Panc1 (cell line): ENCODE results near the gene DNAJC30. TPM values are rescaled to one million over a fixed set of nuclear protein-coding genes. Genes with fewer than 3 reads are reported as not detected.

ENCODE experiments used
- ATAC-seq: fragments of 200-7000 bp; cut with Tn5 transposase; 2 replicates; pipeline ENCODE4 v1.9.1; 2020; ENCODE audit warnings: mild to moderate bottlenecking, moderate library complexity
- BruUV-seq: library from RNA; stranded (reverse); fragments of 400-500 nt; replicated peaks from 2 replicates; lab custom pipeline; 2021; lab: Mats Ljungman, UMichigan
- CTCF ChIA-PET: fragments of 300-600 bp; sonication (Branson Sonifier 250); formaldehyde crosslinking; loops from one replicate; lab custom pipeline; 2022; ENCODE audit warnings: antibody characterized with exemption; lab: Charles Lee
- POLR2A ChIA-PET: fragments of 300-600 bp; sonication (Branson Sonifier 250); formaldehyde crosslinking; loops from one replicate; lab custom pipeline; 2022; ENCODE audit warnings: antibody characterized with exemption; lab: Charles Lee
- DNase-seq: peaks from one replicate; pipeline ENCODE4 v3.0.0-alpha.2; 2010; ENCODE audit warnings: low read depth, low spot score
- H3K27ac ChIP-seq: 2 replicates; pipeline ENCODE4 v1.5.1; 2011; ENCODE audit warnings: mild to moderate bottlenecking, low read length, inconsistent platforms
- H3K27me3 ChIP-seq: fragments of 200-500 bp; sonication (Bioruptor generic); 2 replicates; pipeline ENCODE4 v1.6.0; 2014; ENCODE audit warnings: low read length, inconsistent platforms; ENCODE audit not compliant: control insufficient read depth, insufficient read depth
- H3K36me3 ChIP-seq: fragments of 200-500 bp; sonication (Bioruptor generic); 2 replicates; pipeline ENCODE4 v1.5.1; 2014; ENCODE audit warnings: inconsistent platforms, mild to moderate bottlenecking, low read length, moderate library complexity; ENCODE audit not compliant: control insufficient read depth, insufficient read depth
- H3K4me1 ChIP-seq: 2 replicates; pipeline ENCODE4 v1.5.1; 2011; ENCODE audit warnings: inconsistent platforms, mild to moderate bottlenecking, low read length, moderate library complexity; ENCODE audit not compliant: control insufficient read depth, insufficient read depth
- H3K4me3 ChIP-seq, 2 experiments: 2 replicates each; pipeline ENCODE4 v1.5.1; 2011 to 2012; ENCODE audit warnings: low read depth in 2 of 2, low read length in 2 of 2, mild to moderate bottlenecking in 2 of 2, inconsistent platforms in 1 of 2, moderate library complexity in 1 of 2
- H3K9me3 ChIP-seq: fragments of 200-500 bp; sonication (Bioruptor generic); 2 replicates; pipeline ENCODE4 v1.5.1; 2014; ENCODE audit warnings: low read depth, mild to moderate bottlenecking, inconsistent platforms, low read length, moderate library complexity; ENCODE audit not compliant: control insufficient read depth, insufficient read depth
- CTCF ChIP-seq: fragments of 450-650 bp; IDR thresholded peaks from 2 replicates; pipeline ENCODE4 v1.5.1; 2017; ENCODE audit warnings: mild to moderate bottlenecking
- POLR2AphosphoS5 ChIP-seq: IDR thresholded peaks from 2 replicates; pipeline ENCODE4 v1.6.1; 2012; ENCODE audit warnings: mild to moderate bottlenecking, low read depth, low read length, moderate library complexity
- REST ChIP-seq, 2 experiments: IDR thresholded peaks; 2 replicates each; pipeline ENCODE4 v1.6.1; 2011 to 2012; ENCODE audit warnings: low read depth in 2 of 2, control low read depth in 1 of 2, low read length in 1 of 2, mild to moderate bottlenecking in 1 of 2, moderate library complexity in 1 of 2; ENCODE audit not compliant: insufficient read depth in 1 of 2
- SIN3A ChIP-seq: IDR thresholded peaks from 2 replicates; pipeline ENCODE4 v1.6.1; 2012; ENCODE audit warnings: low read depth, mild to moderate bottlenecking, low read length, moderate library complexity, borderline replicate concordance; ENCODE audit not compliant: insufficient read depth
- TCF7L2 ChIP-seq: IDR thresholded peaks from 2 replicates; pipeline ENCODE4 v1.6.1; 2011; ENCODE audit warnings: mild to moderate bottlenecking, low read depth, low read length, inconsistent platforms
- in situ Hi-C: cut with HindIII; loops from 2 replicates; pipeline ENCODE4 v1.10.0; 2016; ENCODE audit warnings: low sequenced_read_pairs, low pct_unique_long_range_greater_than_20kb
- intact Hi-C: fragments of 100-400 bp; cut with micrococcal nuclease; formaldehyde crosslinking; loops from one replicate; pipeline ENCODE4 v1.10.0; 2022; ENCODE audit not compliant: unreplicated experiment
- total RNA-seq: library from RNA; stranded (reverse); gene quantifications from one replicate; pipeline ENCODE4 v1.2.1, GENCODE V29; 2021; ENCODE audit not compliant: unreplicated experiment

DNAJC30 gene
- total RNA-seq, 1 experiment from 2014 or later: 11.1 TPM

- BruUV-seq: no TSS peak
- no peak for DNase-seq
- TF ChIP-seq POLR2AphosphoS5 (peak; percentile 66), CTCF (no peak), SIN3A (no peak), REST (IDR thresholded peaks at IDR 0.05; ENCODE audit: insufficient read depth in 1 of 2, low read depth in 2 of 2, low read length in 1 of 2) (no peak), TCF7L2 (no peak)
- H3K27ac ChIP-seq: peak within 1 kb of the TSS; percentile 96
- peaks cover 62% of the 10 kb centered on the region for H3K4me1 ChIP-seq
- no peaks in the 10 kb centered on the region for H3K9me3 ChIP-seq
- ATAC-seq: peak; percentile 63
- H3K4me3 ChIP-seq: peak within 1 kb of the TSS; percentile 82 to 96
- H3K36me3 ChIP-seq: no peaks in the 10 kb centered on the region
- H3K27me3 ChIP-seq: no peaks in the 10 kb centered on the region
- CTCF ChIA-PET: no interaction called here
- intact Hi-C loops: no loop called here
- POLR2A ChIA-PET: no interaction called here
- in situ Hi-C loops: no loop called here
Observed at GRCh38 chr7:73718905-73719805, 35.9 kb upstream of the DNAJC30 start, which contains the start of gene STX1A. STX1A (minus strand) TSS chr7:73719669; CDS start chr7:73719631, 38 bp downstream.

GRCh38 chr7:73718438-73718881 is 35.2 kb upstream of the DNAJC30 start:
- POLR2A ChIA-PET: no interaction called here
- Histone ChIP-seq H3K4me3 (peak overlapping the region; percentile 82 to 96), H3K4me1 (peaks cover 68% of the 10 kb centered on the region), H3K27me3 (no peaks in the 10 kb centered on the region), H3K27ac (peak overlapping the region; percentile 96), H3K9me3 (no peaks in the 10 kb centered on the region), H3K36me3 (no peaks in the 10 kb centered on the region)
- CTCF ChIA-PET: no interaction called here
- ATAC-seq: no peak
- TF ChIP-seq REST (IDR thresholded peaks at IDR 0.05; ENCODE audit: insufficient read depth in 1 of 2, low read depth in 2 of 2, low read length in 1 of 2) (no peak), POLR2AphosphoS5 (no peak), TCF7L2 (no peak), SIN3A (no peak), CTCF (no peak)
- intact Hi-C loops: no loop called here
- DNase-seq: no peak
- in situ Hi-C loops: no loop called here
- BruUV-seq: no TSS peak
